NT2/D1 (cell line): ENCODE measurements around the gene C1orf174.

Source experiments
- SUZ12 ChIP-seq: IDR thresholded peaks from 2 replicates; pipeline ENCODE4 v1.6.1; 2011; ENCODE audit not compliant: insufficient read length, insufficient read depth; ENCODE audit errors: extremely low read depth
- YY1 ChIP-seq: IDR thresholded peaks from 2 replicates; pipeline ENCODE4 v1.6.1; 2011; ENCODE audit not compliant: insufficient read length, insufficient read depth
- ZNF274 ChIP-seq: IDR thresholded peaks from 2 replicates; pipeline ENCODE4 v1.6.1; 2011; ENCODE audit warnings: mild to moderate bottlenecking, low read depth, low read length

- TF ChIP-seq YY1 = no peak
- TF ChIP-seq SUZ12 = no peak
- TF ChIP-seq ZNF274 = no peak
Measured at GRCh38 chr1:3852711-3853485, 47.2 kb downstream of the C1orf174 start.
